CD14-positive monocyte (primary cell): Measurements from ENCODE around the gene SAG. TPM values are rescaled to one million over a fixed set of nuclear protein-coding genes. Genes with fewer than 3 reads are reported as not detected.

Experiments used
- DNase-seq, 3 donors: peaks; one replicate each; pipeline ENCODE4 v3.0.0-alpha.2; 2011 to 2022
- H2AFZ ChIP-seq: 2 replicates; pipeline ENCODE4 v1.6.0; 2012; ENCODE audit warnings: mild to moderate bottlenecking, low read depth, low read length, inconsistent platforms; ENCODE audit not compliant: insufficient read depth, poor library complexity, severe bottlenecking
- H3K27ac ChIP-seq, 2 donors: 1 replicate in 1 of 2; 2 replicates in 1 of 2; pipeline ENCODE4 v1.5.1; 2012 to 2013; ENCODE audit warnings: low read length in 2 of 2, control low read depth in 1 of 2, inconsistent platforms in 1 of 2, low read depth in 1 of 2, mild to moderate bottlenecking in 1 of 2
- H3K27me3 ChIP-seq, 2 donors: one replicate each; pipeline versions ENCODE4 v1.6.0 to v1.6.1; 2011 to 2013; ENCODE audit warnings: low read length in 2 of 2; ENCODE audit not compliant: control insufficient read depth in 2 of 2, insufficient read depth in 2 of 2
- H3K36me3 ChIP-seq, 2 donors: replicated peaks in 1 of 2; 1 replicate in 1 of 2; 2 replicates in 1 of 2; pipeline versions ENCODE4 v1.5.1 to v1.6.1; 2012 to 2013; ENCODE audit warnings: low read length in 2 of 2, control low read depth in 1 of 2, inconsistent platforms in 1 of 2, mild to moderate bottlenecking in 1 of 2; ENCODE audit not compliant: insufficient read depth in 2 of 2, control insufficient read depth in 1 of 2
- H3K4me1 ChIP-seq, 2 donors: 1 replicate in 1 of 2; 2 replicates in 1 of 2; pipeline versions ENCODE4 v1.5.1 to v1.6.1; 2012 to 2013; ENCODE audit warnings: low read length in 2 of 2, control low read depth in 1 of 2, inconsistent platforms in 1 of 2, mild to moderate bottlenecking in 1 of 2, moderate library complexity in 1 of 2; ENCODE audit not compliant: insufficient read depth in 2 of 2, control insufficient read depth in 1 of 2
- H3K4me2 ChIP-seq: replicated peaks from 2 replicates; pipeline ENCODE3; 2012; ENCODE audit warnings: low read length, moderate library complexity, mild to moderate bottlenecking; ENCODE audit not compliant: poor library complexity, severe bottlenecking; ENCODE audit errors: extremely low read depth
- H3K4me3 ChIP-seq, 3 experiments: fragments of 200-600 bp in 1 of 3; sonication (generic) in 1 of 3; replicated peaks in 1 of 3; 1 replicate in 2 of 3; 2 replicates in 1 of 3; pipeline ENCODE4 v1.5.1; 2011 to 2013; ENCODE audit warnings: low read length in 3 of 3, mild to moderate bottlenecking in 3 of 3, control low read depth in 2 of 3, low read depth in 2 of 3, inconsistent platforms in 1 of 3, moderate library complexity in 1 of 3
- H3K79me2 ChIP-seq: 2 replicates; pipeline ENCODE4 v1.6.0; 2012; ENCODE audit warnings: mild to moderate bottlenecking, control low read depth, inconsistent platforms, low read length, moderate library complexity; ENCODE audit not compliant: insufficient read depth
- H3K9ac ChIP-seq: 2 replicates; pipeline ENCODE4 v1.6.0; 2017; ENCODE audit warnings: low read length, mild to moderate bottlenecking; ENCODE audit not compliant: insufficient read depth, poor library complexity, severe bottlenecking
- H3K9me3 ChIP-seq, 2 donors: replicated peaks in 1 of 2; 1 replicate in 1 of 2; 2 replicates in 1 of 2; pipeline versions ENCODE4 v1.5.1 to v1.6.1; 2012 to 2013; ENCODE audit warnings: low read length in 2 of 2, control low read depth in 1 of 2; ENCODE audit not compliant: control insufficient read depth in 1 of 2, insufficient read depth in 1 of 2
- H4K20me1 ChIP-seq: 2 replicates; pipeline ENCODE4 v1.6.0; 2012; ENCODE audit warnings: mild to moderate bottlenecking, low read length, control low read depth, moderate library complexity; ENCODE audit not compliant: insufficient read depth
- H3K27ac Mint-ChIP-seq, 7 donors: one replicate each; pipeline ENCODE4 v1.8.0; 2020; ENCODE audit warnings: mild to moderate bottlenecking in 7 of 7, mixed read lengths in 7 of 7, moderate library complexity in 6 of 7, inconsistent platforms in 2 of 7
- H3K27me3 Mint-ChIP-seq, 3 donors: one replicate each; pipeline ENCODE4 v1.8.0; 2021 to 2022; ENCODE audit warnings: low read depth in 3 of 3, mild to moderate bottlenecking in 3 of 3, mixed read lengths in 3 of 3, moderate library complexity in 3 of 3, inconsistent platforms in 1 of 3
- H3K36me3 Mint-ChIP-seq, 2 donors: one replicate each; pipeline ENCODE4 v1.8.0; 2020; ENCODE audit warnings: mixed read lengths in 2 of 2, inconsistent platforms in 1 of 2, mild to moderate bottlenecking in 1 of 2
- H3K4me1 Mint-ChIP-seq: one replicate; pipeline ENCODE4 v1.8.0; 2020; ENCODE audit warnings: mild to moderate bottlenecking, mixed read lengths
- H3K4me3 Mint-ChIP-seq, 2 donors: one replicate each; pipeline ENCODE4 v1.8.0; 2020; ENCODE audit warnings: mild to moderate bottlenecking in 2 of 2, mixed read lengths in 2 of 2, moderate library complexity in 1 of 2
- H3K9me3 Mint-ChIP-seq, 7 donors: one replicate each; pipeline ENCODE4 v1.8.0; 2020 to 2022; ENCODE audit warnings: mixed read lengths in 7 of 7, mild to moderate bottlenecking in 6 of 7, moderate library complexity in 6 of 7, inconsistent platforms in 2 of 7
- CTCF ChIP-seq: fragments of 200-600 bp; IDR thresholded peaks from one replicate; pipeline ENCODE4 v1.8.0; 2022; ENCODE audit warnings: antibody characterized with exemption, mild to moderate bottlenecking
- WGBS: methylation state at CpG from one replicate; pipeline ENCODE4 v1.1.5; 2013; ENCODE audit warnings: missing lambda C conversion rate; ENCODE audit not compliant: insufficient coverage; 5-methylcytosine and 5-hydroxymethylcytosine counted together
- intact Hi-C, 2 donors: fragments of 100-400 bp; cut with micrococcal nuclease; formaldehyde crosslinking; loops; one replicate each; pipeline versions ENCODE4 v1.15.0 to v1.15.1; 2023
- polyA plus RNA-seq, 3 donors: library from polyadenylated mRNA; depleted of rRNA in 1 of 3; unstranded in 2 of 3; stranded (reverse) in 1 of 3; fragments of 300-500 nt in 2 of 3; fragments of >200 nt in 1 of 3; fragmentation: Illumina TruSeq in 2 of 3; gene quantifications; 1 replicate in 2 of 3; 2 replicates in 1 of 3; pipeline ENCODE4 v1.2.3, GENCODE V29; 2012 to 2021

SAG gene
- polyA plus RNA-seq, 3 donors = 0.04 to 0.87 TPM; not detected in 1

- intact Hi-C loops = no loop called here
- Histone ChIP-seq H3K79me2 (no peaks in the 10 kb centered on the region), H3K27ac (no peak overlapping the region), H2AFZ (no peak overlapping the region), H3K4me1 (peaks cover 21 to 23% of the 10 kb centered on the region in 2 donors), H4K20me1 (no peaks in the 10 kb centered on the region), H3K4me3 (no peak overlapping the region), H3K9ac (no peak overlapping the region), H3K4me2 (no peak overlapping the region), H3K36me3 (no peaks in the 10 kb centered on the region), H3K27me3 (no peaks in the 10 kb centered on the region), H3K9me3 (no peaks in the 10 kb centered on the region)
- peaks cover 32% of the 10 kb centered on the region for H3K4me1 Mint-ChIP-seq
- 100% methylated on average over 2 of the region's 15 CpGs for WGBS
- peaks cover 0 to 5% (median 0%) of the 10 kb centered on the region in 7 donors for H3K9me3 Mint-ChIP-seq
- TF ChIP-seq CTCF = no peak
- H3K27me3 Mint-ChIP-seq = peaks cover 0 to 2% (median 0%) of the 10 kb centered on the region in 3 donors
- DNase-seq = no peak
- H3K36me3 Mint-ChIP-seq = peaks cover 0 to 6% of the 10 kb centered on the region in 2 donors
- H3K27ac Mint-ChIP-seq = no peak overlapping the region
- H3K4me3 Mint-ChIP-seq = peak overlapping the region in 1 of 2 donors; percentile 40
Observed at GRCh38 chr2:233343171-233343705, 35.6 kb downstream of the SAG start.

GRCh38 chr2:233346376-233346775 lies 38.8 kb downstream of the SAG start:
- H4K20me1 ChIP-seq = no peaks in the 10 kb centered on the region
- no peak overlapping the region for H3K4me3 Mint-ChIP-seq
- no peaks in the 10 kb centered on the region for H3K27me3 Mint-ChIP-seq
- H3K36me3 ChIP-seq = no peaks in the 10 kb centered on the region
- intact Hi-C loops = no loop called here
- H3K27ac Mint-ChIP-seq = no peak overlapping the region
- peaks cover 32 to 33% of the 10 kb centered on the region in 2 donors for H3K4me1 ChIP-seq
- H3K9me3 ChIP-seq = no peaks in the 10 kb centered on the region
- no peak overlapping the region for H3K9ac ChIP-seq
- peaks cover 0 to 6% of the 10 kb centered on the region in 2 donors for H3K36me3 Mint-ChIP-seq
- no peaks in the 10 kb centered on the region for H3K27me3 ChIP-seq
- H3K27ac ChIP-seq = no peak overlapping the region
- TF ChIP-seq CTCF = no peak
- H2AFZ ChIP-seq = no peak overlapping the region
- 96% methylated on average over 12 of the region's 12 CpGs for WGBS
- DNase-seq = no peak
- no peak overlapping the region for H3K4me2 ChIP-seq
- H3K9me3 Mint-ChIP-seq = peaks cover 0 to 5% (median 0%) of the 10 kb centered on the region in 7 donors
- H3K4me3 ChIP-seq = no peak overlapping the region
- H3K4me1 Mint-ChIP-seq = peaks cover 41% of the 10 kb centered on the region
- H3K79me2 ChIP-seq = no peaks in the 10 kb centered on the region
